Measurements from ENCODE around the gene SYT10.

GRCh38 chr12:33437598-33437997 lies 2.0 kb downstream of the SYT10 start:
- no peak for TF ChIP-seq POLR2A (IDR thresholded peaks at IDR 0.05; ENCODE audit: low read depth, low read length)
- TF ChIP-seq TAF1 (IDR thresholded peaks at IDR 0.05; ENCODE audit: borderline replicate concordance, low read depth, low read length): no peak
- TF ChIP-seq POLR2AphosphoS5 (IDR thresholded peaks at IDR 0.05; ENCODE audit: low read depth, low read length): no peak
